ENCODE data around the gene RINT1. TPM values are rescaled to one million over a fixed set of nuclear protein-coding genes. Genes with fewer than 3 reads are reported as not detected.
"Not testable (repeated sequence)": the region's sequence is repeated elsewhere in the genome, so short reads cannot be mapped to it uniquely, and the experiment has no call there.

RINT1 gene
- total RNA-seq, 1 donor from 2014 or later = 27.5 TPM

DNA sequence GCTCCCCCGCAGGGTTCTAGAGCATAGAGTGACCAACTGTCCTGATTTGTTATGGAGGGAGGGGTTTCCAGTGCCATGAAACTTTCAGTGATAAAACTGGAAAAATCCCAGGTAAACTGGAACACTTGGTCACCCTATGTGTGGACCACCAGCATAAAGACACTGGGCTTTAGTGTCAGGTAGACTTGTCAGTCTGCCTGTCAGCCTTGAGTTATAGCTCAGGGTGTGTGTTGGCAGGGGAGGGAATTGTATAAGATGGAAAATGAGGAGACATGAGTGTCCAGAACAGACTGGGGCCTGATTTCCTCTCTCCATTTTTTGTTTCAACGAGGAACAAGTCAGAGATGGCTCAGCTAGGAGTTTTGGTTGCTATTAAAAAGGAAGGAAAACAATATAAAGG lies 59.5 kb downstream of the RINT1 start:
- no peak for DNase-seq (ENCODE audit: extremely low spot score in 2 of 2)
- H3K27ac ChIP-seq = no peak overlapping the region
- H3K4me3 ChIP-seq = no peak overlapping the region
- intact Hi-C loops (cut with DNase I) = no loop called here
- no peak for TF ChIP-seq POLR2AphosphoS5 (IDR thresholded peaks at IDR 0.05; ENCODE audit: insufficient read depth in 1 of 2, low read depth in 1 of 2)
- TF ChIP-seq, protein P1, sequence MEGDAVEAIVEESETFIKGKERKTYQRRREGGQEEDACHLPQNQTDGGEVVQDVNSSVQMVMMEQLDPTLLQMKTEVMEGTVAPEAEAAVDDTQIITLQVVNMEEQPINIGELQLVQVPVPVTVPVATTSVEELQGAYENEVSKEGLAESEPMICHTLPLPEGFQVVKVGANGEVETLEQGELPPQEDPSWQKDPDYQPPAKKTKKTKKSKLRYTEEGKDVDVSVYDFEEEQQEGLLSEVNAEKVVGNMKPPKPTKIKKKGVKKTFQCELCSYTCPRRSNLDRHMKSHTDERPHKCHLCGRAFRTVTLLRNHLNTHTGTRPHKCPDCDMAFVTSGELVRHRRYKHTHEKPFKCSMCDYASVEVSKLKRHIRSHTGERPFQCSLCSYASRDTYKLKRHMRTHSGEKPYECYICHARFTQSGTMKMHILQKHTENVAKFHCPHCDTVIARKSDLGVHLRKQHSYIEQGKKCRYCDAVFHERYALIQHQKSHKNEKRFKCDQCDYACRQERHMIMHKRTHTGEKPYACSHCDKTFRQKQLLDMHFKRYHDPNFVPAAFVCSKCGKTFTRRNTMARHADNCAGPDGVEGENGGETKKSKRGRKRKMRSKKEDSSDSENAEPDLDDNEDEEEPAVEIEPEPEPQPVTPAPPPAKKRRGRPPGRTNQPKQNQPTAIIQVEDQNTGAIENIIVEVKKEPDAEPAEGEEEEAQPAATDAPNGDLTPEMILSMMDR (IDR thresholded peaks at IDR 0.05) = no peak
- TF ChIP-seq POLR2A (IDR thresholded peaks at IDR 0.05) = no peak
- H3K9me3 ChIP-seq = no peaks in the 10 kb centered on the region
- H3K36me3 ChIP-seq = no peaks in the 10 kb centered on the region
- peaks cover 10% of the 10 kb centered on the region for H3K4me1 ChIP-seq
- no peaks in the 10 kb centered on the region for H3K27me3 ChIP-seq

DNA sequence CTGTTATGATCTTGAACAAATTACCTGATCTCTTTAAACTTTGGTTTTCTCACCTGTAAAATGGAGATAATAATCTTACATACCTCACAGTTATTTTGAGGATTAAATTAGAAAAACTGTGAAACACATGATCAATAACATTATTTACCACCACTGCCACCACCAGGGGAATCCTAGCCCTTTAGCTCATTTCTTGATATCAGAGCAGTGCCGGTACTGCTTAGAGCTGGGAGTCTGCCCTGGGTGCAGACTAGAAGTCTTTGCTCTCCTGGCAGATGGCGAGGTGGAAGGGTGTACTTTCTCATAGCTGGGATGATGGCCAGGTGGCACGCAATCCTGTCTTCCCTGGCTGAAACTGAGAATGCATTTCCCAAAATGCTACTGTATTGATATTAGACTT lies 62.0 kb downstream of the RINT1 start:
- TF ChIP-seq POLR2A (IDR thresholded peaks at IDR 0.05) = no peak
- TF ChIP-seq, protein P1 (IDR thresholded peaks at IDR 0.05) = no peak
- no peak for TF ChIP-seq POLR2AphosphoS5 (IDR thresholded peaks at IDR 0.05; ENCODE audit: insufficient read depth in 1 of 2, low read depth in 1 of 2)
- DNase-seq (ENCODE audit: extremely low spot score in 2 of 2) = no peak
- peaks cover 5% of the 10 kb centered on the region for H3K4me1 ChIP-seq
- no peak overlapping the region for H3K27ac ChIP-seq
- H3K36me3 ChIP-seq = no peaks in the 10 kb centered on the region
- H3K27me3 ChIP-seq = no peaks in the 10 kb centered on the region
- H3K9me3 ChIP-seq = no peaks in the 10 kb centered on the region
- intact Hi-C loops (cut with DNase I) = no loop called here
- no peak overlapping the region for H3K4me3 ChIP-seq

DNA sequence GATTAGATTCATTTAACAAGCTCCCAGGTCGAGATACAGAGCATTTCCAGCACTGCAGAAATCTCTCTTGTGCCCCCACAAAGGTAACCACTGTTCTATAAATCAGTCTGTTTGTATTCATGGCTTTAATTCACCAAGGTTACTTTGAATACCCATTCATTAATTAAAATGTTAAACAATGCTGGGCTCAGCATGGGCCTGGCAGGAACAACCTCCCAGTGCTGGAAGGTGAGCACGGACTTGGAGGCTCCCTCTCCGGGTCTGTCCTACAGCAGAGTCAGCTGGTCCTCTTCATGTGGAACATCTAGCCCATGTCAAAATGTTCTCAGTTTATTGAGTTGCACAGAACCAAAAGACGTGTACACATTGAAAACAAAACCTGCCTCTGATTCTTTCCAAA lies 64.9 kb downstream of the RINT1 start:
- H3K27me3 ChIP-seq = no peaks in the 10 kb centered on the region
- H3K4me1 ChIP-seq = no peaks in the 10 kb centered on the region
- DNase-seq (ENCODE audit: extremely low spot score in 2 of 2) = no peak
- no peak overlapping the region for H3K4me3 ChIP-seq
- no peak overlapping the region for H3K27ac ChIP-seq
- H3K9me3 ChIP-seq = no peaks in the 10 kb centered on the region
- intact Hi-C loops (cut with DNase I) = no loop called here
- no peaks in the 10 kb centered on the region for H3K36me3 ChIP-seq
- no peak for TF ChIP-seq POLR2AphosphoS5 (IDR thresholded peaks at IDR 0.05; ENCODE audit: insufficient read depth in 1 of 2, low read depth in 1 of 2)
- TF ChIP-seq, protein P1 (IDR thresholded peaks at IDR 0.05) = no peak

DNA sequence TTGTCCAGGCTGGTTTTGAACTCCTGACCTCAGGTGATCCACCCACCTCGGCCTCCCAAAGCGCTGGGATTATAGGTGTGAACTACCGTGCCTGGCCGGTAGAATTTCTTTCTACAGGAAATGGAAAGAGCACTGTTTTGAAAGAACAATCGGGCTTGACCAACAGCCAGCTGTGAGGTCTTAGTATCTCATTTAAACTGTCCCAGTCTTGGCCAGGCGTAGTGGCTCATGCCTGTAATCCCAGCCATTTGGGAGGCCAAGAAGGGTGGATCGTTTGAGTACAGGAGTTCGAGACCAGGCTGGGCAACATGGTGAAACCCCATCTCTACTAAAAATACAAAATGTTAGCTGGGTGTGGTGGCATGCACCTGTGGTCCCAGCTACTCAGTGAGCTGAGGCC lies 67.1 kb downstream of the RINT1 start:
- intact Hi-C loops (cut with DNase I); H3K27ac ChIP-seq; H3K27me3 ChIP-seq; H3K4me1 ChIP-seq; H3K4me3 ChIP-seq; H3K9me3 ChIP-seq; H3K36me3 ChIP-seq; DNase-seq (ENCODE audit: extremely low spot score in 2 of 2): not testable (repeated sequence)

DNA sequence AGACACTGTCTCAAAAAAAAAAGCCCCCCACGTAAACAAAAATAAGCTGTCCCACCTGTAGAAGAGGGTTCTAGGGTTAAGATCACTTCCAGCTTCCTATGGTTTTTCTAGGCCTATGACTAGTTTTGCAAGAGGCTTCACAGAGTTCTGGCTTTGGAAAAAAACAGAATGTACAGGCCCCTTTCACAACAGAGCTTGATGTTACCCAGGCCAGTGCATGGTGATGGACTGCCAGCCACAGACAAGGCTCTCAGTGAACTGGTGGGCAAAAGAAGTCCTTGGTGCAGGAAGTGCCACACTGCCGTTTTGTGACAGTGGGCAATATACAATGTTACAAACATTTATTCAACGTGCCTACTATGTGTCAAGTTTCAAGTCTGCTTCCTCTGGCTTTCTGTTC lies 67.5 kb downstream of the RINT1 start:
- Histone ChIP-seq H3K9me3 (no peaks in the 10 kb centered on the region), H3K4me3 (no peak overlapping the region), H3K27me3 (no peaks in the 10 kb centered on the region), H3K4me1 (no peaks in the 10 kb centered on the region), H3K36me3 (no peaks in the 10 kb centered on the region), H3K27ac (no peak overlapping the region)
- TF ChIP-seq POLR2A (IDR thresholded peaks at IDR 0.05) (no peak), POLR2AphosphoS5 (IDR thresholded peaks at IDR 0.05; ENCODE audit: insufficient read depth in 1 of 2, low read depth in 1 of 2) (no peak)
- TF ChIP-seq, protein P1 (IDR thresholded peaks at IDR 0.05) = no peak
- intact Hi-C loops (cut with DNase I) = no loop called here
- no peak for DNase-seq (ENCODE audit: extremely low spot score in 2 of 2)
